ENCODE results near the gene ADGRG7.

- TF ChIP-seq CTCF (IDR thresholded peaks at IDR 0.05), result no peak
- no peak for TF ChIP-seq EZH2 (IDR thresholded peaks at IDR 0.05; ENCODE audit: borderline replicate concordance, insufficient read depth, low read depth, low read length, poor library complexity, severe bottlenecking)
Observed at GRCh38 chr3:100662113-100662823, 52.9 kb downstream of the ADGRG7 start.
